HepG2 (cell line): Measurements from ENCODE around the gene SLC2A10. TPM values are rescaled to one million over a fixed set of nuclear protein-coding genes. Genes with fewer than 3 reads are reported as not detected.

Experiments used
- AKAP8 ChIP-seq: sonication (generic); formaldehyde crosslinking; IDR thresholded peaks from 2 replicates; pipeline ENCODE4 v1.5.1; 2020; ENCODE audit warnings: mild to moderate bottlenecking, missing genetic modification reagents
- ATF7 ChIP-seq, 2 experiments: fragments of 450-650 bp in 1 of 2; sonication (generic) in 1 of 2; formaldehyde crosslinking in 1 of 2; IDR thresholded peaks; 2 replicates each; pipeline versions ENCODE4 v1.4.0 to v1.6.1; 2016 to 2020; ENCODE audit warnings: antibody characterized with exemption in 1 of 2, mild to moderate bottlenecking in 1 of 2, missing genetic modification reagents in 1 of 2
- CC2D1A ChIP-seq: sonication (generic); formaldehyde crosslinking; IDR thresholded peaks from 2 replicates; pipeline ENCODE4 v1.8.1; 2023; ENCODE audit warnings: mild to moderate bottlenecking, missing genetic modification reagents
- GATAD2A ChIP-seq: IDR thresholded peaks from 2 replicates; pipeline ENCODE4 v1.6.1; 2016
- HCFC1 ChIP-seq: fragments of 150-350 bp; IDR thresholded peaks from 2 replicates; pipeline ENCODE4 v1.6.1; 2014; ENCODE audit warnings: low read depth, low read length
- HDAC6 ChIP-seq: fragments of 200-600 bp; sonication (generic); IDR thresholded peaks from 2 replicates; pipeline ENCODE4 v1.7.0; 2017; ENCODE audit warnings: mild to moderate bottlenecking, antibody characterized with exemption, low read length, low read depth
- ISX ChIP-seq: sonication (generic); formaldehyde crosslinking; conservative IDR thresholded peaks from 2 replicates; pipeline ENCODE4 v1.5.0; 2020; ENCODE audit warnings: missing genetic modification reagents
- KLF11 ChIP-seq: IDR thresholded peaks from 2 replicates; pipeline ENCODE4 v1.6.1; 2016; ENCODE audit warnings: missing compliant biosample characterization
- MED1 ChIP-seq: sonication (generic); formaldehyde crosslinking; IDR thresholded peaks from 2 replicates; pipeline ENCODE4 v1.4.0; 2020; ENCODE audit warnings: missing genetic modification reagents
- MYNN ChIP-seq: sonication (generic); formaldehyde crosslinking; IDR thresholded peaks from 2 replicates; pipeline ENCODE4 v1.4.0; 2020; ENCODE audit warnings: mild to moderate bottlenecking, low read depth, missing genetic modification reagents
- RARA ChIP-seq: IDR thresholded peaks from 2 replicates; pipeline ENCODE4 v1.6.1; 2016; ENCODE audit warnings: missing genetic modification reagents, missing compliant biosample characterization
- SIX1 ChIP-seq: sonication (generic); formaldehyde crosslinking; IDR thresholded peaks from 2 replicates; pipeline ENCODE4 v1.4.0; 2020; ENCODE audit warnings: missing genetic modification reagents, borderline replicate concordance
- SMARCC2 ChIP-seq: fragments of 450-650 bp; IDR thresholded peaks from 2 replicates; pipeline ENCODE4 v1.6.1; 2017; ENCODE audit warnings: antibody characterized with exemption, mild to moderate bottlenecking
- SMARCE1 ChIP-seq: fragments of 450-650 bp; IDR thresholded peaks from 2 replicates; pipeline ENCODE4 v1.6.1; 2017; ENCODE audit warnings: borderline replicate concordance
- TARDBP ChIP-seq: sonication (generic); formaldehyde crosslinking; IDR thresholded peaks from 2 replicates; pipeline ENCODE4 v1.8.0; 2022; ENCODE audit warnings: mild to moderate bottlenecking, missing genetic modification reagents
- ZBTB8A ChIP-seq: sonication (generic); formaldehyde crosslinking; IDR thresholded peaks from 2 replicates; pipeline ENCODE4 v1.4.0; 2020; ENCODE audit warnings: mild to moderate bottlenecking, low read depth, missing genetic modification reagents, borderline replicate concordance
- ZKSCAN8 ChIP-seq: IDR thresholded peaks from 2 replicates; pipeline ENCODE4 v1.6.1; 2016; ENCODE audit warnings: borderline replicate concordance, missing genetic modification reagents, missing compliant biosample characterization
- ZNF10 ChIP-seq: sonication (generic); formaldehyde crosslinking; IDR thresholded peaks from 2 replicates; pipeline ENCODE4 v1.4.0; 2020; ENCODE audit warnings: mild to moderate bottlenecking, low read depth, missing genetic modification reagents, borderline replicate concordance
- ZNF143 ChIP-seq: sonication (generic); formaldehyde crosslinking; IDR thresholded peaks from 2 replicates; pipeline ENCODE4 v1.4.0; 2020; ENCODE audit warnings: missing genetic modification reagents
- ZNF33A ChIP-seq: sonication (generic); formaldehyde crosslinking; IDR thresholded peaks from 2 replicates; pipeline ENCODE4 v1.5.1; 2020; ENCODE audit warnings: missing genetic modification reagents, mild to moderate bottlenecking, moderate library complexity, borderline replicate concordance
- ZNF720 ChIP-seq: sonication (generic); formaldehyde crosslinking; IDR thresholded peaks from 2 replicates; pipeline ENCODE4 v1.4.0; 2020; ENCODE audit warnings: missing genetic modification reagents
- ZNF773 ChIP-seq: sonication (generic); formaldehyde crosslinking; IDR thresholded peaks from 2 replicates; pipeline ENCODE4 v1.4.0; 2020; ENCODE audit warnings: missing genetic modification reagents, borderline replicate concordance
- ZNF816 ChIP-seq: sonication (generic); formaldehyde crosslinking; IDR thresholded peaks from 2 replicates; pipeline ENCODE4 v1.8.0; 2022; ENCODE audit warnings: missing genetic modification reagents, mild to moderate bottlenecking, borderline replicate concordance
- ZNF878 ChIP-seq: sonication (generic); formaldehyde crosslinking; IDR thresholded peaks from 2 replicates; pipeline ENCODE4 v1.8.1; 2023; ENCODE audit warnings: mild to moderate bottlenecking, missing genetic modification reagents, moderate library complexity
- polyA plus RNA-seq, 8 experiments: library from polyadenylated mRNA; depleted of rRNA in 3 of 8; stranded (reverse) in 7 of 8; unstranded in 1 of 8; fragments of >200 nt; fragmentation: Illumina TruSeq in 4 of 8; extraction: Trizol in 4 of 8; gene quantifications; 2 replicates each; pipeline versions ENCODE4 v1.2.1 to v1.2.3, GENCODE V29; 2011 to 2016; ENCODE audit warnings: low read depth in 4 of 8, missing spikeins in 1 of 8, mixed read lengths in 1 of 8; ENCODE audit not compliant: insufficient read depth in 1 of 8
- total RNA-seq, 5 experiments: library from RNA; depleted of rRNA; stranded (reverse); fragments of >200 nt; fragmentation: Illumina TruSeq; extraction: Trizol; gene quantifications; 2 replicates each; pipeline ENCODE4 v1.2.3, GENCODE V29; 2016; ENCODE audit warnings: low read depth in 1 of 5
- TF ChIP-seq, protein P1 (sequence below): sonication (generic); formaldehyde crosslinking; conservative IDR thresholded peaks from 2 replicates; pipeline ENCODE4 v1.8.0; 2022; ENCODE audit warnings: missing genetic modification reagents
- TF ChIP-seq, protein P2 (sequence below): sonication (generic); formaldehyde crosslinking; conservative IDR thresholded peaks from 2 replicates; pipeline ENCODE4 v1.4.0; 2020; ENCODE audit warnings: mild to moderate bottlenecking, missing genetic modification reagents, moderate library complexity
- TF ChIP-seq, protein P3 (sequence below): sonication (generic); formaldehyde crosslinking; IDR thresholded peaks from 2 replicates; pipeline ENCODE4 v1.4.0; 2020; ENCODE audit warnings: missing genetic modification reagents, borderline replicate concordance

The SLC2A10 gene
- total and polyA plus RNA-seq, 2 of the 13 experiments (the other 11 are each of a cell fraction or from before 2014, with no cell fraction given) = 16.0 to 18.4 TPM

DNA sequence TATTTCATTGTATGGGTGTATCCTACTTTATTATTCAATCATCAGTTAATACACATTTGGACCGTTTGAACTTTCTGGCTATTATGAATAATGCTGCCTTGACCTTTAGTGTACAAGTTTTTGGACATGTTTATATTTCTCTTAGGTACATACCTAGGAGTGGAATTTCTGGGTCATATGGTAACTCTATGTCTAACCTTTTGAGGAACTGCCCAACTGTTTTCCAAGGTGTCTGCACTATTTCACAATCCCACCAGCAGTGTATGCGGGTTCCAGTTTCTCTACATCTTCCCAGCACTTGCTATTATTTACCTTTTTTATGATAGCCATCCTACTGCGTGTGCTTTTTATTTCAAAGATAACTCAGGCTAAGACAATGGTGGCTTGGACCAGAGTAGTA lies 43.8 kb upstream of the SLC2A10 start (continued):
- no peak for TF ChIP-seq SMARCC2
- no peak for TF ChIP-seq ZNF878 (CRISPR knock-in tag)
- TF ChIP-seq ISX (CRISPR knock-in tag) = no peak
- TF ChIP-seq ZNF33A (CRISPR knock-in tag) = no peak
- no peak for TF ChIP-seq CC2D1A (CRISPR knock-in tag)
- TF ChIP-seq ZNF10 (CRISPR knock-in tag) = no peak
- TF ChIP-seq AKAP8 (CRISPR knock-in tag) = no peak
- peak; percentile 67; the same call in 1 of the 2 replicates for TF ChIP-seq TARDBP (CRISPR knock-in tag)
- TF ChIP-seq ZNF720 (CRISPR knock-in tag) = no peak
- TF ChIP-seq ZNF816 (CRISPR knock-in tag) = no peak
- TF ChIP-seq ZNF773 (CRISPR knock-in tag) = no peak
- no peak for TF ChIP-seq ZBTB8A (CRISPR knock-in tag)
- TF ChIP-seq KLF11 = no peak
- TF ChIP-seq GATAD2A = peak; percentile 49; the same call in 1 of the 2 replicates
- no peak for TF ChIP-seq SIX1 (CRISPR knock-in tag)
- TF ChIP-seq, protein P1, sequence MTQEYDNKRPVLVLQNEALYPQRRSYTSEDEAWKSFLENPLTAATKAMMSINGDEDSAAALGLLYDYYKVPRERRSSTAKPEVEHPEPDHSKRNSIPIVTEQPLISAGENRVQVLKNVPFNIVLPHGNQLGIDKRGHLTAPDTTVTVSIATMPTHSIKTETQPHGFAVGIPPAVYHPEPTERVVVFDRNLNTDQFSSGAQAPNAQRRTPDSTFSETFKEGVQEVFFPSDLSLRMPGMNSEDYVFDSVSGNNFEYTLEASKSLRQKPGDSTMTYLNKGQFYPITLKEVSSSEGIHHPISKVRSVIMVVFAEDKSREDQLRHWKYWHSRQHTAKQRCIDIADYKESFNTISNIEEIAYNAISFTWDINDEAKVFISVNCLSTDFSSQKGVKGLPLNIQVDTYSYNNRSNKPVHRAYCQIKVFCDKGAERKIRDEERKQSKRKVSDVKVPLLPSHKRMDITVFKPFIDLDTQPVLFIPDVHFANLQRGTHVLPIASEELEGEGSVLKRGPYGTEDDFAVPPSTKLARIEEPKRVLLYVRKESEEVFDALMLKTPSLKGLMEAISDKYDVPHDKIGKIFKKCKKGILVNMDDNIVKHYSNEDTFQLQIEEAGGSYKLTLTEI (CRISPR knock-in tag) = no peak
- TF ChIP-seq MED1 (CRISPR knock-in tag) = peak; percentile 67
- TF ChIP-seq HCFC1 = no peak
- no peak for TF ChIP-seq HDAC6
- TF ChIP-seq MYNN (CRISPR knock-in tag) = no peak
- no peak for TF ChIP-seq ZKSCAN8 (CRISPR knock-in tag)
- peak; percentile 93 for TF ChIP-seq RARA
- TF ChIP-seq, protein P2, sequence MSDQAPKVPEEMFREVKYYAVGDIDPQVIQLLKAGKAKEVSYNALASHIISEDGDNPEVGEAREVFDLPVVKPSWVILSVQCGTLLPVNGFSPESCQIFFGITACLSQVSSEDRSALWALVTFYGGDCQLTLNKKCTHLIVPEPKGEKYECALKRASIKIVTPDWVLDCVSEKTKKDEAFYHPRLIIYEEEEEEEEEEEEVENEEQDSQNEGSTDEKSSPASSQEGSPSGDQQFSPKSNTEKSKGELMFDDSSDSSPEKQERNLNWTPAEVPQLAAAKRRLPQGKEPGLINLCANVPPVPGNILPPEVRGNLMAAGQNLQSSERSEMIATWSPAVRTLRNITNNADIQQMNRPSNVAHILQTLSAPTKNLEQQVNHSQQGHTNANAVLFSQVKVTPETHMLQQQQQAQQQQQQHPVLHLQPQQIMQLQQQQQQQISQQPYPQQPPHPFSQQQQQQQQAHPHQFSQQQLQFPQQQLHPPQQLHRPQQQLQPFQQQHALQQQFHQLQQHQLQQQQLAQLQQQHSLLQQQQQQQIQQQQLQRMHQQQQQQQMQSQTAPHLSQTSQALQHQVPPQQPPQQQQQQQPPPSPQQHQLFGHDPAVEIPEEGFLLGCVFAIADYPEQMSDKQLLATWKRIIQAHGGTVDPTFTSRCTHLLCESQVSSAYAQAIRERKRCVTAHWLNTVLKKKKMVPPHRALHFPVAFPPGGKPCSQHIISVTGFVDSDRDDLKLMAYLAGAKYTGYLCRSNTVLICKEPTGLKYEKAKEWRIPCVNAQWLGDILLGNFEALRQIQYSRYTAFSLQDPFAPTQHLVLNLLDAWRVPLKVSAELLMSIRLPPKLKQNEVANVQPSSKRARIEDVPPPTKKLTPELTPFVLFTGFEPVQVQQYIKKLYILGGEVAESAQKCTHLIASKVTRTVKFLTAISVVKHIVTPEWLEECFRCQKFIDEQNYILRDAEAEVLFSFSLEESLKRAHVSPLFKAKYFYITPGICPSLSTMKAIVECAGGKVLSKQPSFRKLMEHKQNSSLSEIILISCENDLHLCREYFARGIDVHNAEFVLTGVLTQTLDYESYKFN (CRISPR knock-in tag) = 0 out of 2 replicates have a peak, but pooled peaks have one; percentile 45
- TF ChIP-seq SMARCE1 = no peak
- TF ChIP-seq, protein P3, sequence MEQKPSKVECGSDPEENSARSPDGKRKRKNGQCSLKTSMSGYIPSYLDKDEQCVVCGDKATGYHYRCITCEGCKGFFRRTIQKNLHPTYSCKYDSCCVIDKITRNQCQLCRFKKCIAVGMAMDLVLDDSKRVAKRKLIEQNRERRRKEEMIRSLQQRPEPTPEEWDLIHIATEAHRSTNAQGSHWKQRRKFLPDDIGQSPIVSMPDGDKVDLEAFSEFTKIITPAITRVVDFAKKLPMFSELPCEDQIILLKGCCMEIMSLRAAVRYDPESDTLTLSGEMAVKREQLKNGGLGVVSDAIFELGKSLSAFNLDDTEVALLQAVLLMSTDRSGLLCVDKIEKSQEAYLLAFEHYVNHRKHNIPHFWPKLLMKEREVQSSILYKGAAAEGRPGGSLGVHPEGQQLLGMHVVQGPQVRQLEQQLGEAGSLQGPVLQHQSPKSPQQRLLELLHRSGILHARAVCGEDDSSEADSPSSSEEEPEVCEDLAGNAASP (CRISPR knock-in tag) = peak; percentile 27; the same call in 1 of the 2 replicates
- no peak for TF ChIP-seq ZNF143 (CRISPR knock-in tag)
- no peak for TF ChIP-seq ATF7 (IDR thresholded peaks at IDR 0.05)
- TF ChIP-seq ATF7 (CRISPR knock-in tag; IDR thresholded peaks at IDR 0.05) = no peak
